Fibroblast of the conjunctiva (primary cell): Measurements from ENCODE around the gene VTCN1.
"Not testable (repeated sequence)": the region's sequence is repeated elsewhere in the genome, so short reads cannot be mapped to it uniquely, and the experiment has no call there.

Experiments used
- DNase-seq: peaks from one replicate; pipeline ENCODE4 v3.0.0-alpha.2; 2010; ENCODE audit warnings: low read depth

The VTCN1 gene

GRCh38 chr1:117166076-117166475, 44.7 kb downstream of the VTCN1 start:
- no peak for DNase-seq

- no peak for DNase-seq
These were observed 46.5 kb downstream of the VTCN1 start for GRCh38 chr1:117164209-117164608.

- no peak for DNase-seq
These were observed 47.9 kb downstream of the VTCN1 start for GRCh38 chr1:117162816-117163215.

GRCh38 chr1:117161887-117162286, 48.8 kb downstream of the VTCN1 start:
- no peak for DNase-seq

GRCh38 chr1:117151305-117151704, 59.4 kb downstream of the VTCN1 start:
- not testable (repeated sequence) for DNase-seq

GRCh38 chr1:117150316-117150715, 60.4 kb downstream of the VTCN1 start:
- peak; percentile 55 for DNase-seq

GRCh38 chr1:117147856-117148588, 62.7 kb downstream of the VTCN1 start:
- peak; percentile 88 for DNase-seq

- DNase-seq, result no peak
These were observed 63.3 kb downstream of the VTCN1 start for GRCh38 chr1:117147341-117147831.

- DNase-seq, result peak; percentile 89
These were observed 64.0 kb downstream of the VTCN1 start for GRCh38 chr1:117146575-117147340.

GRCh38 chr1:117146072-117146471, 64.7 kb downstream of the VTCN1 start:
- DNase-seq, result no peak

- no peak for DNase-seq
These were observed 66.9 kb downstream of the VTCN1 start for GRCh38 chr1:117143871-117144270.

- no peak for DNase-seq
These were observed 67.6 kb downstream of the VTCN1 start for GRCh38 chr1:117143172-117143571.

GRCh38 chr1:117142200-117142599, 68.5 kb downstream of the VTCN1 start:
- no peak for DNase-seq

- no peak for DNase-seq
These were observed 72.2 kb downstream of the VTCN1 start for GRCh38 chr1:117138561-117138960.

GRCh38 chr1:117138106-117138505, 72.6 kb downstream of the VTCN1 start:
- DNase-seq, result no peak

- no peak for DNase-seq
These were observed 73.4 kb downstream of the VTCN1 start for GRCh38 chr1:117137281-117137855.

- no peak for DNase-seq
These were observed 74.0 kb downstream of the VTCN1 start for GRCh38 chr1:117136749-117137148.

GRCh38 chr1:117135329-117135728, 75.4 kb downstream of the VTCN1 start:
- DNase-seq, result no peak

GRCh38 chr1:117130526-117130925, 80.2 kb downstream of the VTCN1 start:
- no peak for DNase-seq

GRCh38 chr1:117128323-117129079, 82.2 kb downstream of the VTCN1 start:
- DNase-seq, result no peak

GRCh38 chr1:117127795-117128194, 82.9 kb downstream of the VTCN1 start:
- no peak for DNase-seq

- no peak for DNase-seq
These were observed 86.1 kb downstream of the VTCN1 start for GRCh38 chr1:117124661-117125060.
